GM12878 (cell line): ENCODE measurements around the gene MACROD2. TPM values are rescaled to one million over a fixed set of nuclear protein-coding genes. Genes with fewer than 3 reads are reported as not detected.

Experiments
- ATAC-seq: fragments of 200-7000 bp; cut with Tn5 transposase; 3 replicates; pipeline ENCODE4 v1.9.1; 2020; ENCODE audit warnings: mild to moderate bottlenecking, moderate library complexity
- BruUV-seq: library from RNA; stranded (reverse); fragments of 400-500 nt; replicated peaks from 2 replicates; lab custom pipeline; 2021; lab: Mats Ljungman, UMichigan
- CTCF ChIA-PET: fragments of 300-600 bp; sonication (Branson Sonifier 250); formaldehyde crosslinking; extraction: SDS; loops from one replicate; lab custom pipeline; 2021; ENCODE audit warnings: inconsistent platforms; lab: Yijun Ruan, JAX
- POLR2A ChIA-PET: fragments of 350-600 bp; formaldehyde crosslinking; extraction: SDS; loops from one replicate; lab custom pipeline; 2021; ENCODE audit warnings: inconsistent platforms; lab: Charles Lee
- RAD21 ChIA-PET: fragments of 300-600 bp; sonication (Branson Sonifier 250); formaldehyde crosslinking; loops from one replicate; lab custom pipeline; 2023; ENCODE audit warnings: antibody characterized with exemption; ENCODE audit not compliant: unreplicated experiment; lab: Charles Lee
- SMC1A ChIA-PET: fragments of 300-600 bp; sonication (Branson Sonifier 250); formaldehyde crosslinking; loops from one replicate; lab custom pipeline; 2023; ENCODE audit not compliant: unreplicated experiment, uncharacterized antibody; lab: Charles Lee
- DNase-seq: peaks from one replicate; pipeline ENCODE4 v3.0.0-alpha.2; 2011; ENCODE audit warnings: low read depth, low spot score
- FAIRE-seq: peaks from 3 replicates; lab custom pipeline; 2011; peaks lifted over from hg19 to GRCh38; lab: Jason Lieb, UNC
- H2AFZ ChIP-seq: 2 replicates; pipeline ENCODE4 v1.6.0; 2011; ENCODE audit warnings: low read depth, low read length, control low read depth; ENCODE audit not compliant: control insufficient read depth
- H3K27ac ChIP-seq: 2 replicates; pipeline ENCODE4 v1.5.1; 2011; ENCODE audit warnings: control low read depth; ENCODE audit not compliant: control insufficient read depth, insufficient read depth
- H3K27me3 ChIP-seq, 2 experiments: replicated peaks in 1 of 2; 2 replicates each; pipeline versions ENCODE4 v1.6.0 to v1.6.1; 2011; ENCODE audit warnings: low read length in 1 of 2; ENCODE audit not compliant: control insufficient read depth in 2 of 2, insufficient read depth in 2 of 2
- H3K36me3 ChIP-seq, 2 experiments: 2 replicates each; pipeline ENCODE4 v1.5.1; 2011; ENCODE audit warnings: low read length in 1 of 2; ENCODE audit not compliant: control insufficient read depth in 2 of 2, insufficient read depth in 2 of 2
- H3K4me1 ChIP-seq: 2 replicates; pipeline ENCODE4 v1.6.1; 2011; ENCODE audit warnings: mild to moderate bottlenecking, low read length, moderate library complexity, mixed read lengths; ENCODE audit not compliant: control insufficient read depth, insufficient read depth
- H3K4me2 ChIP-seq: 2 replicates; pipeline ENCODE4 v1.6.0; 2011; ENCODE audit warnings: control low read depth; ENCODE audit not compliant: control insufficient read depth, insufficient read depth
- H3K4me3 ChIP-seq: fragments of 200-600 bp; sonication (generic); 2 replicates; pipeline ENCODE4 v1.5.1; 2016
- H3K79me2 ChIP-seq: 2 replicates; pipeline ENCODE4 v1.6.0; 2011; ENCODE audit warnings: low read length; ENCODE audit not compliant: control insufficient read depth, insufficient read depth
- H3K9ac ChIP-seq: 2 replicates; pipeline ENCODE4 v1.8.0; 2011; ENCODE audit warnings: low read length, control low read depth, mixed read lengths; ENCODE audit not compliant: control insufficient read depth, insufficient read depth
- H3K9me3 ChIP-seq: replicated peaks from 3 replicates; pipeline ENCODE4 v1.5.1; 2011; ENCODE audit warnings: mild to moderate bottlenecking, low read length; ENCODE audit not compliant: control insufficient read depth, insufficient read depth
- H4K20me1 ChIP-seq: 2 replicates; pipeline ENCODE4 v1.6.0; 2011; ENCODE audit not compliant: control insufficient read depth, insufficient read depth
- BACH1 ChIP-seq: fragments of 450-650 bp; IDR thresholded peaks from 2 replicates; pipeline ENCODE4 v1.6.1; 2017; ENCODE audit warnings: mild to moderate bottlenecking, borderline replicate concordance
- CREM ChIP-seq: IDR thresholded peaks from 2 replicates; pipeline ENCODE4 v1.6.1; 2014; ENCODE audit warnings: antibody characterized with exemption, low read depth
- EZH2 ChIP-seq: IDR thresholded peaks from 2 replicates; pipeline ENCODE4 v1.6.1; 2012; ENCODE audit warnings: low read depth, mild to moderate bottlenecking, control low read depth, inconsistent platforms, low read length, borderline replicate concordance; ENCODE audit not compliant: control insufficient read depth
- HDAC6 ChIP-seq: fragments of 200-600 bp; sonication (generic); IDR thresholded peaks from one replicate; pipeline ENCODE4 v1.8.0; 2017; ENCODE audit warnings: antibody characterized with exemption; ENCODE audit not compliant: unreplicated experiment
- MYB ChIP-seq: fragments of 150-350 bp; IDR thresholded peaks from 2 replicates; pipeline ENCODE4 v1.6.1; 2014; ENCODE audit warnings: mild to moderate bottlenecking, low read depth, low read length, borderline replicate concordance
- NBN ChIP-seq: fragments of 450-650 bp; IDR thresholded peaks from 2 replicates; pipeline ENCODE4 v1.6.1; 2016
- RAD51 ChIP-seq: fragments of 450-650 bp; IDR thresholded peaks from 2 replicates; pipeline ENCODE4 v1.6.1; 2016; ENCODE audit warnings: moderate library complexity, mild to moderate bottlenecking, inconsistent platforms
- RB1 ChIP-seq: fragments of 450-650 bp; formaldehyde crosslinking; IDR thresholded peaks from 2 replicates; pipeline ENCODE4 v1.6.1; 2017; ENCODE audit warnings: mild to moderate bottlenecking, borderline replicate concordance
- RBBP5 ChIP-seq: fragments of 200-600 bp; sonication (generic); conservative IDR thresholded peaks from 2 replicates; pipeline ENCODE4 v1.6.1; 2016
- RCOR1 ChIP-seq: conservative IDR thresholded peaks from 2 replicates; pipeline ENCODE4 v1.6.1; 2012; ENCODE audit warnings: low read depth, low read length, improper control_type of control experiment
- WGBS: methylation state at CpG from one replicate; pipeline ENCODE4 v1.1.6; 2016; ENCODE audit warnings: low lambda C conversion rate; ENCODE audit not compliant: insufficient replicate concordance, insufficient coverage; ENCODE audit errors: missing lambda C conversion rate; 5-methylcytosine and 5-hydroxymethylcytosine counted together
- in situ Hi-C: fragments of 300-500 bp; cut with MboI; formaldehyde crosslinking; loops from 9 replicates; pipeline ENCODE4 v1.14.3; 2018; ENCODE audit warnings: mixed read lengths
- intact Hi-C: fragments of 100-400 bp; cut with micrococcal nuclease; formaldehyde crosslinking; loops from one replicate; pipeline ENCODE4 v1.14.2; 2022; ENCODE audit not compliant: unreplicated experiment
- polyA plus RNA-seq, 11 experiments: library from polyadenylated mRNA; depleted of rRNA in 4 of 11; unstranded in 6 of 11; stranded (reverse) in 5 of 11; fragments of >200 nt; fragmentation: Nextera tagmentation in 4 of 11; fragmentation: Illumina TruSeq in 1 of 11; extraction: Ambion mirVana in 4 of 11; extraction: Trizol in 1 of 11; gene quantifications; 1 replicate in 1 of 11; 2 replicates in 10 of 11; pipeline versions ENCODE4 v1.2.1 to v1.2.3, GENCODE V29; 2011 to 2016; ENCODE audit warnings: inconsistent platforms in 2 of 11, missing spikeins in 2 of 11, low read depth in 1 of 11
- total RNA-seq, 4 experiments: library from RNA; depleted of rRNA in 3 of 4; stranded (reverse); fragments of >200 nt in 3 of 4; fragmentation: Illumina TruSeq in 1 of 4; extraction: Trizol in 1 of 4; gene quantifications; 2 replicates each; pipeline versions ENCODE4 v1.2.1 to v1.2.3, GENCODE V29; 2013 to 2021
- TF ChIP-seq, protein P1 (sequence below): IDR thresholded peaks from 2 replicates; pipeline ENCODE4 v1.6.1; 2012; ENCODE audit warnings: low read depth, low read length, improper control_type of control experiment
- TF ChIP-seq, protein P2 (sequence below): fragments of 450-650 bp; IDR thresholded peaks from 2 replicates; pipeline ENCODE4 v1.6.1; 2017; ENCODE audit warnings: mild to moderate bottlenecking, moderate library complexity
- TF ChIP-seq, protein P3 (sequence below): fragments of 450-650 bp; IDR thresholded peaks from 2 replicates; pipeline ENCODE4 v1.6.1; 2018; ENCODE audit warnings: mild to moderate bottlenecking, low read depth, moderate library complexity; ENCODE audit not compliant: partially characterized antibody
- TF ChIP-seq, protein P4 (sequence below): fragments of 150-350 bp; IDR thresholded peaks from 2 replicates; pipeline ENCODE4 v1.6.1; 2016; ENCODE audit warnings: low read depth, low read length

MACROD2 gene
- total and polyA plus RNA-seq, 10 of the 15 experiments (the other 5 are each of a cell fraction or from before 2014, with no cell fraction given), result 1.1 to 21.5 (median 2.2) TPM

DNA sequence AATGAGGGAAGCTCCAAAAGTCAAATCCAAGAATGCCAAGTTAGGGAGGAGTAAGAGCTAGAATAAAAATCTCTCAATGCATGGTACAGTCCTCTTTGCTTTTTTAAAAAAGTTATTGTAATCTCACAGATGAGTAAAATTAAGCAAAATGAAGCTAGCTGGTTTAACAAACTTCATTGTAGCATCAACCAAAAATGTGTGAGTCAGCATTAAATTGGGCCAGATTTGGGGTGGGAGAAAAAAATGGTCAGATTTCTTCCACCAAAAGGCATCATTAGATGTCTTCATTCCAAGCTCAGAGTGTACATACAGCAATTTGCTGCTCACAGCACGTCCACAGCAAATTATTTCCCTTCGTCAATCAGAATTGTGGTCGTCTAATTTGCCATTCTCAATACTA lies 783.6 kb downstream of the MACROD2 start:
- in situ Hi-C loops, result no loop called here
- H3K79me2 ChIP-seq, result no peaks in the 10 kb centered on the region
- no peak overlapping the region for H2AFZ ChIP-seq
- no peaks in the 10 kb centered on the region for H4K20me1 ChIP-seq
- 30% methylated on average over 3 of the region's 3 CpGs for WGBS
- no peaks in the 10 kb centered on the region for H3K9me3 ChIP-seq
- DNase-seq (no peak), ATAC-seq (no peak), FAIRE-seq (no peak)
- H3K4me3 ChIP-seq, result no peak overlapping the region
- ChIA-PET RAD21 (no interaction called here), CTCF (interaction anchor here (1.2 to 1.3 kb wide), 2 partner anchors 10 to 68 kb away, joined by 3 read pairs; no protein-coding TSS in a partner anchor), SMC1A (interaction anchor here (1.1 kb wide), 1 partner anchor 18 kb away, joined by 3 read pairs; no protein-coding TSS in a partner anchor), POLR2A (interaction anchor here (0.5 kb wide), 1 partner anchor 114 kb away, joined by 3 read pairs; no protein-coding TSS in a partner anchor)
- H3K9ac ChIP-seq, result no peak overlapping the region
- no peak overlapping the region for H3K4me2 ChIP-seq
- H3K27me3 ChIP-seq, result no peaks in the 10 kb centered on the region
- H3K27ac ChIP-seq, result no peak overlapping the region
- H3K4me1 ChIP-seq, result no peaks in the 10 kb centered on the region
- no TSS peak for BruUV-seq
- no peaks in the 10 kb centered on the region for H3K36me3 ChIP-seq
- intact Hi-C loops, result no loop called here
- no peak for TF ChIP-seq EZH2
- TF ChIP-seq, protein P1, sequence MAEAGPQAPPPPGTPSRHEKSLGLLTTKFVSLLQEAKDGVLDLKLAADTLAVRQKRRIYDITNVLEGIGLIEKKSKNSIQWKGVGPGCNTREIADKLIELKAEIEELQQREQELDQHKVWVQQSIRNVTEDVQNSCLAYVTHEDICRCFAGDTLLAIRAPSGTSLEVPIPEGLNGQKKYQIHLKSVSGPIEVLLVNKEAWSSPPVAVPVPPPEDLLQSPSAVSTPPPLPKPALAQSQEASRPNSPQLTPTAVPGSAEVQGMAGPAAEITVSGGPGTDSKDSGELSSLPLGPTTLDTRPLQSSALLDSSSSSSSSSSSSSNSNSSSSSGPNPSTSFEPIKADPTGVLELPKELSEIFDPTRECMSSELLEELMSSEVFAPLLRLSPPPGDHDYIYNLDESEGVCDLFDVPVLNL, result no peak
- no peak for TF ChIP-seq RCOR1
- no peak for TF ChIP-seq NBN
- TF ChIP-seq BACH1, result no peak
- no peak for TF ChIP-seq HDAC6
- TF ChIP-seq, protein P2, sequence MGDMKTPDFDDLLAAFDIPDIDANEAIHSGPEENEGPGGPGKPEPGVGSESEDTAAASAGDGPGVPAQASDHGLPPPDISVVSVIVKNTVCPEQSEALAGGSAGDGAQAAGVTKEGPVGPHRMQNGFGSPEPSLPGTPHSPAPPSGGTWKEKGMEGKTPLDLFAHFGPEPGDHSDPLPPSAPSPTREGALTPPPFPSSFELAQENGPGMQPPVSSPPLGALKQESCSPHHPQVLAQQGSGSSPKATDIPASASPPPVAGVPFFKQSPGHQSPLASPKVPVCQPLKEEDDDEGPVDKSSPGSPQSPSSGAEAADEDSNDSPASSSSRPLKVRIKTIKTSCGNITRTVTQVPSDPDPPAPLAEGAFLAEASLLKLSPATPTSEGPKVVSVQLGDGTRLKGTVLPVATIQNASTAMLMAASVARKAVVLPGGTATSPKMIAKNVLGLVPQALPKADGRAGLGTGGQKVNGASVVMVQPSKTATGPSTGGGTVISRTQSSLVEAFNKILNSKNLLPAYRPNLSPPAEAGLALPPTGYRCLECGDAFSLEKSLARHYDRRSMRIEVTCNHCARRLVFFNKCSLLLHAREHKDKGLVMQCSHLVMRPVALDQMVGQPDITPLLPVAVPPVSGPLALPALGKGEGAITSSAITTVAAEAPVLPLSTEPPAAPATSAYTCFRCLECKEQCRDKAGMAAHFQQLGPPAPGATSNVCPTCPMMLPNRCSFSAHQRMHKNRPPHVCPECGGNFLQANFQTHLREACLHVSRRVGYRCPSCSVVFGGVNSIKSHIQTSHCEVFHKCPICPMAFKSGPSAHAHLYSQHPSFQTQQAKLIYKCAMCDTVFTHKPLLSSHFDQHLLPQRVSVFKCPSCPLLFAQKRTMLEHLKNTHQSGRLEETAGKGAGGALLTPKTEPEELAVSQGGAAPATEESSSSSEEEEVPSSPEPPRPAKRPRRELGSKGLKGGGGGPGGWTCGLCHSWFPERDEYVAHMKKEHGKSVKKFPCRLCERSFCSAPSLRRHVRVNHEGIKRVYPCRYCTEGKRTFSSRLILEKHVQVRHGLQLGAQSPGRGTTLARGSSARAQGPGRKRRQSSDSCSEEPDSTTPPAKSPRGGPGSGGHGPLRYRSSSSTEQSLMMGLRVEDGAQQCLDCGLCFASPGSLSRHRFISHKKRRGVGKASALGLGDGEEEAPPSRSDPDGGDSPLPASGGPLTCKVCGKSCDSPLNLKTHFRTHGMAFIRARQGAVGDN, result no peak
- TF ChIP-seq, protein P3, sequence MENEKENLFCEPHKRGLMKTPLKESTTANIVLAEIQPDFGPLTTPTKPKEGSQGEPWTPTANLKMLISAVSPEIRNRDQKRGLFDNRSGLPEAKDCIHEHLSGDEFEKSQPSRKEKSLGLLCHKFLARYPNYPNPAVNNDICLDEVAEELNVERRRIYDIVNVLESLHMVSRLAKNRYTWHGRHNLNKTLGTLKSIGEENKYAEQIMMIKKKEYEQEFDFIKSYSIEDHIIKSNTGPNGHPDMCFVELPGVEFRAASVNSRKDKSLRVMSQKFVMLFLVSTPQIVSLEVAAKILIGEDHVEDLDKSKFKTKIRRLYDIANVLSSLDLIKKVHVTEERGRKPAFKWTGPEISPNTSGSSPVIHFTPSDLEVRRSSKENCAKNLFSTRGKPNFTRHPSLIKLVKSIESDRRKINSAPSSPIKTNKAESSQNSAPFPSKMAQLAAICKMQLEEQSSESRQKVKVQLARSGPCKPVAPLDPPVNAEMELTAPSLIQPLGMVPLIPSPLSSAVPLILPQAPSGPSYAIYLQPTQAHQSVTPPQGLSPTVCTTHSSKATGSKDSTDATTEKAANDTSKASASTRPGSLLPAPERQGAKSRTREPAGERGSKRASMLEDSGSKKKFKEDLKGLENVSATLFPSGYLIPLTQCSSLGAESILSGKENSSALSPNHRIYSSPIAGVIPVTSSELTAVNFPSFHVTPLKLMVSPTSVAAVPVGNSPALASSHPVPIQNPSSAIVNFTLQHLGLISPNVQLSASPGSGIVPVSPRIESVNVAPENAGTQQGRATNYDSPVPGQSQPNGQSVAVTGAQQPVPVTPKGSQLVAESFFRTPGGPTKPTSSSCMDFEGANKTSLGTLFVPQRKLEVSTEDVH, result no peak
- no peak for TF ChIP-seq CREM
- TF ChIP-seq MYB, result no peak
- TF ChIP-seq RAD51, result no peak
- TF ChIP-seq RB1, result no peak
- TF ChIP-seq, protein P4, sequence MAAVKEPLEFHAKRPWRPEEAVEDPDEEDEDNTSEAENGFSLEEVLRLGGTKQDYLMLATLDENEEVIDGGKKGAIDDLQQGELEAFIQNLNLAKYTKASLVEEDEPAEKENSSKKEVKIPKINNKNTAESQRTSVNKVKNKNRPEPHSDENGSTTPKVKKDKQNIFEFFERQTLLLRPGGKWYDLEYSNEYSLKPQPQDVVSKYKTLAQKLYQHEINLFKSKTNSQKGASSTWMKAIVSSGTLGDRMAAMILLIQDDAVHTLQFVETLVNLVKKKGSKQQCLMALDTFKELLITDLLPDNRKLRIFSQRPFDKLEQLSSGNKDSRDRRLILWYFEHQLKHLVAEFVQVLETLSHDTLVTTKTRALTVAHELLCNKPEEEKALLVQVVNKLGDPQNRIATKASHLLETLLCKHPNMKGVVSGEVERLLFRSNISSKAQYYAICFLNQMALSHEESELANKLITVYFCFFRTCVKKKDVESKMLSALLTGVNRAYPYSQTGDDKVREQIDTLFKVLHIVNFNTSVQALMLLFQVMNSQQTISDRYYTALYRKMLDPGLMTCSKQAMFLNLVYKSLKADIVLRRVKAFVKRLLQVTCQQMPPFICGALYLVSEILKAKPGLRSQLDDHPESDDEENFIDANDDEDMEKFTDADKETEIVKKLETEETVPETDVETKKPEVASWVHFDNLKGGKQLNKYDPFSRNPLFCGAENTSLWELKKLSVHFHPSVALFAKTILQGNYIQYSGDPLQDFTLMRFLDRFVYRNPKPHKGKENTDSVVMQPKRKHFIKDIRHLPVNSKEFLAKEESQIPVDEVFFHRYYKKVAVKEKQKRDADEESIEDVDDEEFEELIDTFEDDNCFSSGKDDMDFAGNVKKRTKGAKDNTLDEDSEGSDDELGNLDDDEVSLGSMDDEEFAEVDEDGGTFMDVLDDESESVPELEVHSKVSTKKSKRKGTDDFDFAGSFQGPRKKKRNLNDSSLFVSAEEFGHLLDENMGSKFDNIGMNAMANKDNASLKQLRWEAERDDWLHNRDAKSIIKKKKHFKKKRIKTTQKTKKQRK, result no peak
- no peak for TF ChIP-seq RBBP5
